Ascending aorta (tissue), 2 donors: ENCODE results near the gene FBXO7. TPM values are rescaled to one million over a fixed set of nuclear protein-coding genes. Genes with fewer than 3 reads are reported as not detected.
A peak's percentile ranks its signal among the peaks of the same experiment; 100 is the strongest.

Experiments
- DNase-seq, 2 donors: peaks; one replicate each; pipeline ENCODE4 v3.0.0-alpha.2; 2019; ENCODE audit warnings: low spot score in 2 of 2
- H3K27ac ChIP-seq, 2 donors: fragments of 200-600 bp; sonication (generic); one replicate each; pipeline ENCODE4 v1.5.1; 2016 to 2017; ENCODE audit warnings: mild to moderate bottlenecking in 1 of 2
- H3K27me3 ChIP-seq: fragments of 200-600 bp; sonication (generic); one replicate; pipeline ENCODE4 v1.5.1; 2017
- H3K36me3 ChIP-seq, 2 donors: fragments of 200-600 bp; sonication (generic); one replicate each; pipeline ENCODE4 v1.5.1; 2016
- H3K4me1 ChIP-seq, 2 donors: fragments of 200-600 bp; sonication (generic); one replicate each; pipeline ENCODE4 v1.5.1; 2016 to 2017; ENCODE audit warnings: mild to moderate bottlenecking in 1 of 2
- H3K4me3 ChIP-seq, 2 donors: fragments of 200-600 bp; sonication (generic); one replicate each; pipeline ENCODE4 v1.5.1; 2016 to 2017; ENCODE audit warnings: mild to moderate bottlenecking in 1 of 2
- H3K9me3 ChIP-seq, 2 donors: fragments of 200-600 bp; sonication (generic); one replicate each; pipeline ENCODE4 v1.5.1; 2016
- intact Hi-C: fragments of 100-400 bp; cut with DNase I; formaldehyde crosslinking; loops from one replicate; pipeline ENCODE4 v1.15.1; 2023
- total RNA-seq: library from RNA; depleted of rRNA; stranded (reverse); fragments of >200 nt; gene quantifications from one replicate; pipeline ENCODE4 v1.1.0, GENCODE V29; 2016
- TF ChIP-seq, protein P1 (sequence below), 3 experiments: fragments of 200-600 bp in 2 of 3; fragments of 450-650 bp in 1 of 3; sonication (generic) in 2 of 3; IDR thresholded peaks; one replicate each; pipeline ENCODE4 v1.5.1; 2016 to 2019; ENCODE audit warnings: antibody characterized with exemption in 3 of 3, mild to moderate bottlenecking in 1 of 3, moderate library complexity in 1 of 3

FBXO7 gene
- total RNA-seq, 1 donor from 2014 or later = 47.0 TPM

DNA sequence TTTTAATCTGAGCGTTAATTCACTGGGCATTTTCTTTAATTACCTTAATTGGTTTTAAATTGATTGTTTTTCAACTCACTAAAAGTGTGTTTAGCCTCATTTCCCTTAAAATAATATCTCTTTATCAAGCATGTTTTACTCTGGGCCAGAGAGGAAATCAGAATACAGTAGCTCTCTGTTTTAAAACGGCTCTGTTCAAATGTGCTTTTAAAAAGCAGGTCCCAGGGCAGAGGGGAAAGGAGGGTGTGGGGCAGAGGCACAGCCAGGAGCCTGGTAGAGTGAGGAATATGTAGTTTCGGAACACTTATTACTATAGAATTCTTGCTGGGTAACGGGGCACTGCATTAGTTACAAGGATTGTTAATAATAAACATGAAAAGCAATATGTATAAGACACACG, 47.6 kb downstream of the FBXO7 start:
- Histone ChIP-seq H3K4me1 (no peaks in the 10 kb centered on the region), H3K4me3 (no peak overlapping the region), H3K27ac (no peak overlapping the region), H3K27me3 (no peaks in the 10 kb centered on the region), H3K9me3 (peaks cover 0 to 8% of the 10 kb centered on the region in 2 donors), H3K36me3 (no peaks in the 10 kb centered on the region)
- DNase-seq = no peak
- TF ChIP-seq, protein P1, sequence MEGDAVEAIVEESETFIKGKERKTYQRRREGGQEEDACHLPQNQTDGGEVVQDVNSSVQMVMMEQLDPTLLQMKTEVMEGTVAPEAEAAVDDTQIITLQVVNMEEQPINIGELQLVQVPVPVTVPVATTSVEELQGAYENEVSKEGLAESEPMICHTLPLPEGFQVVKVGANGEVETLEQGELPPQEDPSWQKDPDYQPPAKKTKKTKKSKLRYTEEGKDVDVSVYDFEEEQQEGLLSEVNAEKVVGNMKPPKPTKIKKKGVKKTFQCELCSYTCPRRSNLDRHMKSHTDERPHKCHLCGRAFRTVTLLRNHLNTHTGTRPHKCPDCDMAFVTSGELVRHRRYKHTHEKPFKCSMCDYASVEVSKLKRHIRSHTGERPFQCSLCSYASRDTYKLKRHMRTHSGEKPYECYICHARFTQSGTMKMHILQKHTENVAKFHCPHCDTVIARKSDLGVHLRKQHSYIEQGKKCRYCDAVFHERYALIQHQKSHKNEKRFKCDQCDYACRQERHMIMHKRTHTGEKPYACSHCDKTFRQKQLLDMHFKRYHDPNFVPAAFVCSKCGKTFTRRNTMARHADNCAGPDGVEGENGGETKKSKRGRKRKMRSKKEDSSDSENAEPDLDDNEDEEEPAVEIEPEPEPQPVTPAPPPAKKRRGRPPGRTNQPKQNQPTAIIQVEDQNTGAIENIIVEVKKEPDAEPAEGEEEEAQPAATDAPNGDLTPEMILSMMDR (IDR thresholded peaks at IDR 0.05) = no peak
- intact Hi-C loops = no loop called here

DNA sequence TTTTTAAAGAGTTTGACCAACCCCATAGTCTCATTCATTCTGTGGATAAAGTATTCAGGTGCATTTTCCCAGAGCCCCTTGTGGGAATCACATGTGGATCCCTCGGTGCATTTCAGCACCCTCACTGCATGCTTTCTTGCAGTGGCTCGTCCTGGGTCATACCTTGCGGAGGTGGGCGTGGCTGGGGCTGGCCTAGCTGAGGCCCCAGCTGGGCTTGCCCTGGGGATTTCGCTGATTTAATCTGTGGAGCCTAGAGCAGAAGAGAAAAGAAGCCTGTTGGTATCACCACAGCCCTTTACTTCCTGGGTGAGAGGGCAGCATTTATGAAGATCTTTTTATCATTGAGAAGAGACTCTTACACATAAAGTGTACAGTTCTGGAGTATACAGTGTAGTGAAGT, 53.1 kb downstream of the FBXO7 start:
- H3K4me3 ChIP-seq = no peak overlapping the region
- no peak for DNase-seq
- no peak overlapping the region for H3K27ac ChIP-seq
- TF ChIP-seq, protein P1 (IDR thresholded peaks at IDR 0.05) = no peak
- H3K36me3 ChIP-seq = no peaks in the 10 kb centered on the region
- H3K27me3 ChIP-seq = no peaks in the 10 kb centered on the region
- no peaks in the 10 kb centered on the region for H3K9me3 ChIP-seq
- H3K4me1 ChIP-seq = peaks cover 0 to 7% of the 10 kb centered on the region in 2 donors
- intact Hi-C loops = loop anchor here (2.0 to 5.0 kb wide), 2 partner anchors 135 to 521 kb away; no protein-coding TSS in a partner anchor

- TF ChIP-seq, protein P1 (IDR thresholded peaks at IDR 0.05) = no peak
- no peak for DNase-seq
These were observed 53.7 kb downstream of the FBXO7 start for GRCh38 chr22:32528316-32528715.

DNA sequence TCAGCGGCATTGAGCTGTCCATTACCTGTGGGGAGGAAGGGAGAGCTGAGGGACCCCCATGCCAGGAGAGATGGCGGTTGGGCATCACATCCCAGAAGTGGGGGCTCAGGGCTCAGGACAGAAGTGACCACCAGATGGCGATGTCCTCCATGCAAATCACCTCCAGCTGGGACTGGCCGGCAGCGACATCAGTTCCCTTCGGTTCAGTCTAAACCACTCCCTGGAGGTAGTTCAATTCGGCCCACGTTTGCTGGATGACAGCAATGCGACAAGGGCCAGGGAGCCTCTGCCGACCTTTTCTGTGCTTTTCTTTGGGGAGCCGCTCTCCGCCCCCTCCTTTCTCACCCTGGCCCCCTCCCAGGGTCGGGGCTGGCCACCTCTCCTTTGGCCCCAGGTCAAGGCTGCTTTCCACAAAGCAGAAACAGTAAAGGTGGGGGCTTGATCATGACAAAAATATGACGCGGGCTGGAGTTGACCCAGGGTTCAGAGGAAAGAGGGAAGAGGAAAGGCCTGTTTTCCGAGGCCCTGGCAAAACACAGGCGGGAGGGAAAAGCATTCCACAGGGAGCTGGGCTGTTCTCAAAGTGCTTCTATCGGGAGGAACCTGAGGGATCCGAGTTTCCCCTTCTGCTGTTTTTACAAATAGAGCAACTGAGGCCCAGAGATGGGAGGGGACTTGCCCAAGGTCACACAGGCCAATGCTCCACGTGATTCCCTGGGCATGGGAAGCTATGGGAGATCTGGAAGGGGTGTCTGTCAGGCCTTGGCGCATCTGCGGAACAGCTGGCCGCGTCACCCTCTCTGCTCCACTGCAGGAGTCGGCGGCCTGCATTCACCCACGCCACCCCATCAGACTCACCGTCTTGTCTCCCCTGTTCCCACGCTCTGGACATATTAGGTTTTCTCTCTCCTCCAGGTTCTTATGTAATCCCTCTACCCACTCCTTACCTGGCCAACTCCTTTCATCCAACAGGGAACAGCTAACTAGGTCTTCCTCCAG, 54.7 kb downstream of the FBXO7 start:
- TF ChIP-seq, protein P1 (IDR thresholded peaks at IDR 0.05) = peak; percentile 67 to 84 (median 78)
- H3K36me3 ChIP-seq = no peaks in the 10 kb centered on the region
- peak overlapping the region; percentile 22 to 33 for H3K27ac ChIP-seq
- H3K4me1 ChIP-seq = peaks cover 0 to 7% of the 10 kb centered on the region in 2 donors
- intact Hi-C loops = loop anchor here (1.0 to 5.0 kb wide), 5 partner anchors 133 to 520 kb away; no protein-coding TSS in a partner anchor
- no peaks in the 10 kb centered on the region for H3K27me3 ChIP-seq
- DNase-seq = peak in 1 of 2 donors; percentile 92
- H3K4me3 ChIP-seq = peak overlapping the region in 1 of 2 donors; percentile 43
- no peaks in the 10 kb centered on the region for H3K9me3 ChIP-seq

More at GRCh38 chr22:32528316-32528715, 53.7 kb downstream of the FBXO7 start:
- no peaks in the 10 kb centered on the region for H3K36me3 ChIP-seq
- no peaks in the 10 kb centered on the region for H3K27me3 ChIP-seq
- intact Hi-C loops = loop anchor here (2.0 to 5.0 kb wide), 2 partner anchors 134 to 520 kb away; no protein-coding TSS in a partner anchor
- H3K4me1 ChIP-seq = peaks cover 0 to 7% of the 10 kb centered on the region in 2 donors
- no peak overlapping the region for H3K27ac ChIP-seq
- no peaks in the 10 kb centered on the region for H3K9me3 ChIP-seq
- H3K4me3 ChIP-seq = no peak overlapping the region

DNA sequence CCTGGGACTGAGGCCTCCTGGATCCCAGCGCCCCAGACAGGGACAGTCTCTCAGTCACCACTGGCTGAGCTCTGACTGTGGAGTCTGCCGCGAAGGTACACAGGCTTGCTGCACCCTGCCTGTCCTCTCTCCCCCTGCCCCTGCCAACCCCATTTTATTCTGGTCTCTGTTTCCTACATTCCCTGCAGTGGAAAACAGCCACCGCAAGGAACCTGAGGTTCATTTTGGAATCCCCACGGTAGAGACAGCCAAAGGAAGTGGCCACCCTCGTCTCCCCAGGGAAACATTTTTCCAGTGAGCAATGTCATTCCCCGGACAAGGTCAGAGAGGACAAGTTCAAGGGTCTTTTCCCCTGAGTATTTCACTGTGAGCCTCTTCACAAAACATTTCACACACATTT, 56.6 kb downstream of the FBXO7 start:
- no peaks in the 10 kb centered on the region for H3K36me3 ChIP-seq
- H3K4me3 ChIP-seq = no peak overlapping the region
- intact Hi-C loops = no loop called here
- H3K4me1 ChIP-seq = peaks cover 0 to 7% of the 10 kb centered on the region in 2 donors
- no peak for DNase-seq
- H3K27me3 ChIP-seq = no peaks in the 10 kb centered on the region
- TF ChIP-seq, protein P1 (IDR thresholded peaks at IDR 0.05) = no peak
- no peaks in the 10 kb centered on the region for H3K9me3 ChIP-seq
- peak overlapping the region in 1 of 2 donors; percentile 66 for H3K27ac ChIP-seq
